GM18861 (cell line): ENCODE data around the gene DMRTC1.
"Not testable (repeated sequence)": the region's sequence is repeated elsewhere in the genome, so short reads cannot be mapped to it uniquely, and the experiment has no call there.

Source experiments
- ATAC-seq: cut with Tn5 transposase; IDR thresholded peaks from one replicate; pipeline ENCODE4 v1.9.1; 2021; ENCODE audit not compliant: unreplicated experiment

The DMRTC1 gene

GRCh38 chrX:72943819-72944169 is at the start of gene DMRTC1:
Gene DMRTC1, minus strand, starts transcription at chrX:72943837. Its CDS starts 68,143 bp downstream, at chrX:72875694.
- peak; percentile 81 for ATAC-seq

DNA sequence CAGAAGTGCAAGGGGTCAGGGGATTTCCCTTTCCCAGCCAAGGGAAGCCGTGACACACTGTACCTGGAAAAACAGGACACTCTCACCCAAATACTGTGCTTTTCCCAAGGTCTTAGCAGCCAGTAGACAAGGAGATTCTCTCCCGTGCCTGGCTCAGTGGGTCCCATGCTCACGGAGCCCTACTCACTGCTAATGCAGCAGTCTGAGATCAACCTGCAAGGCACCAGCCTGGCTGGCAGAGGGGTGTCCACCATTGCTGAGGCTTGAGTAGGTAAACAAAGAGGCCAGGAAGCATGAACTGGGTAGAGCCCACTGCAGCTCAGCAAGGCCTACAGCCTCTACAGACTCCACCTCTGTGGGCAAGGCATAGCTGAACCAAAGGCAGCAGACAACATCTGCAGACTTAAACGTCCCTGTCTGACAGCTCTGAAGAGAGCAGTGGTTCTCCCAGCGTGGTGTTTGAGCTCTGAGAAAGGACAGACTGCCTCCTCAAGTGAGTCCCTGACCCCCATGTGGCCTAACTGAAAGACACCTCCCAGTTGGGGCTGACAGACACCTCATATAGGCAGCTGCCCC is 37.3 kb upstream of the DMRTC1 start:
- not testable (repeated sequence) for ATAC-seq

DNA sequence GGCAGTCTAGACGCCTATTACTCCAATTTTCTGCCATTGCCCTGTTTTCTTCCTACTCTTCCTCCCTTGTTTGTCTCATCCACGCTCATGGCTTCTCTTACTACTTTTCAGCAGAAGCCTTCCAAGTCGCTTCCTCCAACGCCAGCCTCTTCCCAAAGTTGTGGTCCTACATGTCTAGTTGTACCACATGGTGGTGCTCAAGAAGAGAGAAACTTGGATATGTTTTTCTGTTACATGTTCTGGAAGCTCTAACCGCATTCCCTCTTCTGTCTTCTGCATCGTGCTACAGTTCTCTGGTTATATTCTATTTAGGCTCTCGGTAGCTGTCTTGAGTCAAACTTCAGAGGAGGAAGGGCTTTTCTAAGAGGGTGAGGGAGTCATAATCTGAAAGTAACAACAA is 31.2 kb upstream of the DMRTC1 start:
- ATAC-seq, result not testable (repeated sequence)

DNA sequence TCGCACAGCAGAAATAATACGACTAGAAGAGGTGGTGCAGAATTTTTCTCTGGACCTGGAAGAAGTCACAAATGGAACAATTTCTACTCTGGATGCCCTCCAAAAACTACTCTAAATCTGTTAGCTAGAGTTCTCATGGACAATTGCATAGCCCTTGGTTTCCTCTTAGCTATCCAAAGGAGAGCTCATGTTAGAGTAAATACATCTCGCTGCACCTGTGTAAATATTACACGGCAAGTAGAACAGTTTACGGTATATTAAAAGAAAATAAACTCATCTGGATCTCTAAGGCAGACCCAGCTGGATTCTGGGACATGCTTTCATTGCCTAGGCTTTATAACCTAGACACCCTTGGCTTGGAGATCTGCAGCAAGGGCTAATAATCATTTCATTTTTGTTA is 28.2 kb upstream of the DMRTC1 start:
- ATAC-seq, result not testable (repeated sequence)

- not testable (repeated sequence) for ATAC-seq
These were observed 16.3 kb upstream of the DMRTC1 start for GRCh38 chrX:72959971-72960370.

GRCh38 chrX:72943035-72943818 is 410 bp downstream of the DMRTC1 start:
- peak; percentile 66 for ATAC-seq

GRCh38 chrX:72942272-72942671 is 1.4 kb downstream of the DMRTC1 start:
- ATAC-seq, result not testable (repeated sequence)

GRCh38 chrX:72937906-72938305 is 5.7 kb downstream of the DMRTC1 start, which contains the start of gene FAM236A:
Gene FAM236A, plus strand, starts transcription at chrX:72938206. Its CDS starts 57 bp downstream, at chrX:72938263.
- ATAC-seq, result not testable (repeated sequence)

DNA sequence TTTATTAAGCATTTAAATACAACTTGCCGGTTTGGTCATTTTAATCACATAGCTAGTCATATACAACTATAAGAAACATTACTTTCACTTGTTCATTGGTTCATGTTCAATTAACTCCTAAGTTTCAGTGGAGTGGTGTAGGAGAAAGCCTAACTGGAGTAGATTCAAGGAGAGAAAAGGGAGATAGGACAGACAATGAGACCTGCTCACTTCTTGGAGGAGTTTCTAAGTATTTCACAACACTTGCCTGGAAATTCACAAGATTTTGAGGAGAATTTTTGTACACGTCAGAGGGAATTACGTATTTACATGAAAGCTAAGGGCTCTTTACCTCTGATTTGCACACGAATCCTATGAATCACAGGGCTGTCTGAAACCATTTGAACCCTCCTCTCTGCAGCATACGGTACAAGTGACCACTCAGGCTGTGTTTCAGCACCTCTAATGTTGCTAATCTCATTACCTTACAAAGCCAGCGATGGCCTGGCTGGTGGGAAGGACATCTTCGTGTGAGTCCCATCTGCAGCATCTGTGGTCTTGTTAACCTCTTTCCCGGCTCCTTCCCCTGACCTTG is 6.7 kb downstream of the DMRTC1 start:
- ATAC-seq, result not testable (repeated sequence)

GRCh38 chrX:72936455-72936854 is 7.2 kb downstream of the DMRTC1 start:
- ATAC-seq, result not testable (repeated sequence)

- ATAC-seq, result not testable (repeated sequence)
These were observed 11.4 kb downstream of the DMRTC1 start for GRCh38 chrX:72932283-72932682.

DNA sequence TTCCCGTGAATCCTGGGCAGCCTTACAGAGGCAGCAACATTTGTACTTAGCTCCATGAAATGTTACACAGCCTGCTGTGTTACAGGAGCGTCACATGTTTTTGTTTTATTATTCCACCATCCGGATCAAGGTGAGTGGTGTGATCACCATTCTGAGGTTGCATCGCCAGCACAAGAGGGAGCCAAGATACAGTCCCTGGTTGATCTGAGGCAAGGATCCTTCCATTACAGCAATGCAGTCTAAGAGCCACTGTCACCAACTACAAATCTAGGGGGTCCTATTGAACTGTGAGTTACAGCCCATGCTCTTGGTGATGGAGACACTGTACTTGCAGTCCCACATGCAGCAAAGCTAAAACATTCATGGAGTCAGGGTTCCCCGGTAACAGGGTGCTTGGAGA is 27.5 kb downstream of the DMRTC1 start:
- not testable (repeated sequence) for ATAC-seq

- ATAC-seq, result not testable (repeated sequence)
These were observed 31.3 kb downstream of the DMRTC1 start, which contains the start of gene FAM236C for GRCh38 chrX:72912315-72912714. Gene FAM236C, plus strand, starts transcription at chrX:72912615. Its CDS starts 100 bp downstream, at chrX:72912715.

DNA sequence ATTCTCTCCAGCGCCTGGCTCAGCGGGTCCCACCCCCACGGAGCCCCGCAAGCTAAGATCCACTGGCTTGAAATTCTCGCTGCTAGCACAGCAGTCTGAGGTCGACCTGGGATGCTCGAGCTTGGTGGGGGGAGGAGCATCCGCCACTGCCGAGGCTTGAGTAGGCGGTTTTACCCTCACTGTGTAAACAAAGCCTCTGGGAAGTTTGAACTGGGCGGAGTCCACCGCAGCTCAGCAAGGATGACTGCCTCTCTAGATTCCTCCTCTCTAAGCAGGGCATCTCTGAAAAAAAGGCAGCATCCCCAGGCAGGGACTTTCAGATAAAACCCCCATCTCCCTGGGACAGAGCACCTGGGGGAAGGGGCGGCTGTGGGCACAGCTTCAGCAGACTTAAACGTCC is 53.9 kb downstream of the DMRTC1 start:
- ATAC-seq, result not testable (repeated sequence)

DNA sequence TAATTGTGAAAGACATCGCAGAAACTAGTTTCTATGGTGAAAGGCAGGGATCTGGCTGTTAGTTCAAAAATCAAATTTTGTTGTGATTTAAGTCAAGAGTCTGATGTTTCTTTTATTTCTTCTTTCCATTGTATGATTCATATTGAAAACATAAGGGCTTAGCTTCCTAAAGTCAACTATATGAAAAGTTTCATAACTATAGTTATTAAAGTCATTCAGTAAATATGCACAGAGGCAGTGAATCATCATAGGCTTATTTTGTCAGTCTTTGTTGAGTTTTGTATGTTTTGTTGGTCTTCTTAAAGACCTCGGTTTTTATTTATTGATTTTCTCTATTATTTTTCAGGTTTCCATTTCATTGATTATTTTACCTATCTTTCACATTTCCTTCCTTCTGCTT is 60.7 kb downstream of the DMRTC1 start:
- not testable (repeated sequence) for ATAC-seq

- not testable (repeated sequence) for ATAC-seq
These were observed 106.1 kb downstream of the DMRTC1 start for GRCh38 chrX:72837532-72837931.

DNA sequence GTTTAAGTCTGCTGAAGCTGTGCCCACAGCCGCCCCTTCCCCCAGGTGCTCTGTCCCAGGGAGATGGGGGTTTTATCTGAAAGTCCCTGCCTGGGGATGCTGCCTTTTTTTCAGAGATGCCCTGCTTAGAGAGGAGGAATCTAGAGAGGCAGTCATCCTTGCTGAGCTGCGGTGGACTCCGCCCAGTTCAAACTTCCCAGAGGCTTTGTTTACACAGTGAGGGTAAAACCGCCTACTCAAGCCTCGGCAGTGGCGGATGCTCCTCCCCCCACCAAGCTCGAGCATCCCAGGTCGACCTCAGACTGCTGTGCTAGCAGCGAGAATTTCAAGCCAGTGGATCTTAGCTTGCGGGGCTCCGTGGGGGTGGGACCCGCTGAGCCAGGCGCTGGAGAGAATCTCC is 112.9 kb downstream of the DMRTC1 start:
- not testable (repeated sequence) for ATAC-seq
